Peyer's patch (tissue), 4 donors: Measurements from ENCODE around the gene EXOC3L4.

ENCODE experiments used
- POLR2A ChIP-seq, 2 donors: fragments of 450-650 bp; IDR thresholded peaks; one replicate each; pipeline ENCODE4 v1.5.1; 2017; ENCODE audit warnings: antibody characterized with exemption in 2 of 2, mild to moderate bottlenecking in 2 of 2, moderate library complexity in 2 of 2
- TF ChIP-seq, protein P1 (sequence below), 6 experiments: fragments of 450-650 bp in 4 of 6; fragments of 200-600 bp in 2 of 6; sonication (generic) in 1 of 6; IDR thresholded peaks; one replicate each; pipeline ENCODE4 v1.5.1; 2017 to 2019; ENCODE audit warnings: antibody characterized with exemption in 6 of 6, mild to moderate bottlenecking in 3 of 6, moderate library complexity in 1 of 6

DNA sequence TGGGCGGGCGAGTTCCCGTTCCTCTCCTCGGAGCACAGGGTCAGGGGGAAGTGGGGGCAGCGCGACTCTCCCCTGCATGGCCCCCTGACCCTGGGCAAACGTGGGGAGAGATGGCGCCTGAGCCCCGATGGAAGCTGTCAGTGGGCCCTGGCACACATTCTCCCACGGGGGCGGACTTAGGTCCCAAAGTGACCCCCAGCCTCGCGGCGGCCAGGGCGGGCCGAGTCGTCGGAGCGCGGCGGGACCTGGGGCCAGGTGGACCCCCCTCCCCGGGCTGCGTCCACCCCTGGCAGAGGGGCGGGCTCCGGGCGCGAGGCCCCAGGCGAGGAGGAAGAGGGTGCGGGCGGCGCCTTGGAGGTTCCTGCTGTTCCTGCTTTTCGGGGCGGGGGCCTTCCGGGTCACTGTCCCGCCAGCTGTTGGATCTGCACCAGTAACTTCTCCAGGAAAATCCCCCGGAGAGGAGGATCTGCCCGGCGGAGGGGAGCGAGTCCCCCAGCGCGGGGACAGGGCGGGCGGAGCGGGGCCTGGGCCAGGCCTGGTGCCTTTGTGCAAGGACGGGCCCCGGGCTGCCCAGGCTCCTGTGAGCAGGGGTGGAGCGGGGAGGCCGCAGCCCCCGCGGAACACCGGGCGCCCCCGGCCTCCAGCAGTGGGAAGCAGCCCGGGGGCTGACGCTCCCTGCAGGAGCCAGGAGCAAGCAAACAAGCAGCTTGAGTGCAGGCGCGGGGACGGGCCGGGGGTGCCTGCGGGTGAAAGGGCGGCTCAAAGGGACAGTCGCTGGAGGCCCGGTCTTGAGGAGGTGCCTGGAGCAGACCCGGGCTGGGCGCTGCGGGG, 44.0 kb downstream of the EXOC3L4 start:
- TF ChIP-seq POLR2A (IDR thresholded peaks at IDR 0.05) = no peak
- TF ChIP-seq, protein P1, sequence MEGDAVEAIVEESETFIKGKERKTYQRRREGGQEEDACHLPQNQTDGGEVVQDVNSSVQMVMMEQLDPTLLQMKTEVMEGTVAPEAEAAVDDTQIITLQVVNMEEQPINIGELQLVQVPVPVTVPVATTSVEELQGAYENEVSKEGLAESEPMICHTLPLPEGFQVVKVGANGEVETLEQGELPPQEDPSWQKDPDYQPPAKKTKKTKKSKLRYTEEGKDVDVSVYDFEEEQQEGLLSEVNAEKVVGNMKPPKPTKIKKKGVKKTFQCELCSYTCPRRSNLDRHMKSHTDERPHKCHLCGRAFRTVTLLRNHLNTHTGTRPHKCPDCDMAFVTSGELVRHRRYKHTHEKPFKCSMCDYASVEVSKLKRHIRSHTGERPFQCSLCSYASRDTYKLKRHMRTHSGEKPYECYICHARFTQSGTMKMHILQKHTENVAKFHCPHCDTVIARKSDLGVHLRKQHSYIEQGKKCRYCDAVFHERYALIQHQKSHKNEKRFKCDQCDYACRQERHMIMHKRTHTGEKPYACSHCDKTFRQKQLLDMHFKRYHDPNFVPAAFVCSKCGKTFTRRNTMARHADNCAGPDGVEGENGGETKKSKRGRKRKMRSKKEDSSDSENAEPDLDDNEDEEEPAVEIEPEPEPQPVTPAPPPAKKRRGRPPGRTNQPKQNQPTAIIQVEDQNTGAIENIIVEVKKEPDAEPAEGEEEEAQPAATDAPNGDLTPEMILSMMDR (IDR thresholded peaks at IDR 0.05) = no peak
